Ascending aorta (tissue), 2 donors: Measurements from ENCODE around the gene OSMR. TPM values are rescaled to one million over a fixed set of nuclear protein-coding genes. Genes with fewer than 3 reads are reported as not detected.
A peak's percentile ranks its signal among the peaks of the same experiment; 100 is the strongest.

Experiments used
- DNase-seq, 2 donors: peaks; one replicate each; pipeline ENCODE4 v3.0.0-alpha.2; 2019; ENCODE audit warnings: low spot score in 2 of 2
- H3K27ac ChIP-seq, 2 donors: fragments of 200-600 bp; sonication (generic); one replicate each; pipeline ENCODE4 v1.5.1; 2016 to 2017; ENCODE audit warnings: mild to moderate bottlenecking in 1 of 2
- H3K27me3 ChIP-seq: fragments of 200-600 bp; sonication (generic); one replicate; pipeline ENCODE4 v1.5.1; 2017
- H3K36me3 ChIP-seq, 2 donors: fragments of 200-600 bp; sonication (generic); one replicate each; pipeline ENCODE4 v1.5.1; 2016
- H3K4me1 ChIP-seq, 2 donors: fragments of 200-600 bp; sonication (generic); one replicate each; pipeline ENCODE4 v1.5.1; 2016 to 2017; ENCODE audit warnings: mild to moderate bottlenecking in 1 of 2
- H3K4me3 ChIP-seq, 2 donors: fragments of 200-600 bp; sonication (generic); one replicate each; pipeline ENCODE4 v1.5.1; 2016 to 2017; ENCODE audit warnings: mild to moderate bottlenecking in 1 of 2
- H3K9me3 ChIP-seq, 2 donors: fragments of 200-600 bp; sonication (generic); one replicate each; pipeline ENCODE4 v1.5.1; 2016
- intact Hi-C: fragments of 100-400 bp; cut with DNase I; formaldehyde crosslinking; loops from one replicate; pipeline ENCODE4 v1.15.1; 2023
- total RNA-seq: library from RNA; depleted of rRNA; stranded (reverse); fragments of >200 nt; gene quantifications from one replicate; pipeline ENCODE4 v1.1.0, GENCODE V29; 2016
- TF ChIP-seq, protein P1 (sequence below), 3 experiments: fragments of 200-600 bp in 2 of 3; fragments of 450-650 bp in 1 of 3; sonication (generic) in 2 of 3; IDR thresholded peaks; one replicate each; pipeline ENCODE4 v1.5.1; 2016 to 2019; ENCODE audit warnings: antibody characterized with exemption in 3 of 3, mild to moderate bottlenecking in 1 of 3, moderate library complexity in 1 of 3

Gene OSMR
- total RNA-seq, 1 donor from 2014 or later: 52.4 TPM

DNA sequence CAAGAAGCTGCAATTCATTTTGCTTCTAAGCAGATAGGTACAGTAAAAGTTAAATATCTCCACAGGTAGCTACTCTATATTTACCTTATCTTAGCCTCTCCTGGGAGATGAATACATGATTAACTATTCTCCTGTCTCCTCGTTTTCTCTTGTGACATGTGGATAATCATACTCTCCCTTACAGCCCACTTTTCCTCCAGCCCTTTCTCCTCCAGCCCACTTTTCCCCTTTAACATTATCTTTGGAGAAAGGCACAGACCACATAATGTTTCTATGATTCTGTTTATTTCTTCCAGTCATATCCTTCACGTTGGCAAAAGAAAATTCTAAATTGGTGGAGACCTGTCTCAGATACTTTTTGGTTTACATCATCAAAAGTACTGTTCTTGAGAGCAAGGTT, 84.0 kb downstream of the OSMR start:
- TF ChIP-seq, protein P1, sequence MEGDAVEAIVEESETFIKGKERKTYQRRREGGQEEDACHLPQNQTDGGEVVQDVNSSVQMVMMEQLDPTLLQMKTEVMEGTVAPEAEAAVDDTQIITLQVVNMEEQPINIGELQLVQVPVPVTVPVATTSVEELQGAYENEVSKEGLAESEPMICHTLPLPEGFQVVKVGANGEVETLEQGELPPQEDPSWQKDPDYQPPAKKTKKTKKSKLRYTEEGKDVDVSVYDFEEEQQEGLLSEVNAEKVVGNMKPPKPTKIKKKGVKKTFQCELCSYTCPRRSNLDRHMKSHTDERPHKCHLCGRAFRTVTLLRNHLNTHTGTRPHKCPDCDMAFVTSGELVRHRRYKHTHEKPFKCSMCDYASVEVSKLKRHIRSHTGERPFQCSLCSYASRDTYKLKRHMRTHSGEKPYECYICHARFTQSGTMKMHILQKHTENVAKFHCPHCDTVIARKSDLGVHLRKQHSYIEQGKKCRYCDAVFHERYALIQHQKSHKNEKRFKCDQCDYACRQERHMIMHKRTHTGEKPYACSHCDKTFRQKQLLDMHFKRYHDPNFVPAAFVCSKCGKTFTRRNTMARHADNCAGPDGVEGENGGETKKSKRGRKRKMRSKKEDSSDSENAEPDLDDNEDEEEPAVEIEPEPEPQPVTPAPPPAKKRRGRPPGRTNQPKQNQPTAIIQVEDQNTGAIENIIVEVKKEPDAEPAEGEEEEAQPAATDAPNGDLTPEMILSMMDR (IDR thresholded peaks at IDR 0.05): no peak
- H3K27me3 ChIP-seq: no peaks in the 10 kb centered on the region

DNA sequence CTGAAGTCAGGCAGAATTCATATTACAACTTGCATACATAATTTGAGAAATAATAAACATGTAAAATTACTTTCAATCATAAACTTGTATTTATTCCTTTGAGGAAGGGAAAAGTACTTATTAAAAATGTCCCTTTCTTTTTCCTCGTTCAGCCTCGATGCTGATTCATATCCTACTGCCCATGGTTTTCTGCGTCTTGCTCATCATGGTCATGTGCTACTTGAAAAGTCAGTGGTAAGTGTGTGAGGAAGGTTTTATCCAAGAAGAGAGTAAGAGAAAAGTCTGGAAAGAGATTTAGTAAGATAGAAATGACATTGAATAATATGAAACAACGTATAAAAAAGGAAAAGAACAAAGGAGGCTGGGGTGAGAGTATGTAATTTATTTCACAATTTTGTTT, 85.9 kb downstream of the OSMR start:
- H3K27ac ChIP-seq: no peak overlapping the region
- no peak for DNase-seq
- intact Hi-C loops: no loop called here
- H3K4me3 ChIP-seq: no peak overlapping the region
- TF ChIP-seq, protein P1 (IDR thresholded peaks at IDR 0.05): no peak
- no peaks in the 10 kb centered on the region for H3K27me3 ChIP-seq
- H3K4me1 ChIP-seq: no peaks in the 10 kb centered on the region
- peaks cover 44 to 65% of the 10 kb centered on the region in 2 donors for H3K36me3 ChIP-seq
- H3K9me3 ChIP-seq: no peaks in the 10 kb centered on the region

More for the DNA sequence above, 84.0 kb downstream of the OSMR start:
- intact Hi-C loops: no loop called here
- no peaks in the 10 kb centered on the region for H3K9me3 ChIP-seq
- H3K4me1 ChIP-seq: peaks cover 0 to under 1% of the 10 kb centered on the region in 2 donors
- H3K36me3 ChIP-seq: peaks cover 43 to 62% of the 10 kb centered on the region in 2 donors
- no peak overlapping the region for H3K4me3 ChIP-seq
- DNase-seq: no peak
- H3K27ac ChIP-seq: peak overlapping the region in 1 of 2 donors; percentile 2

DNA sequence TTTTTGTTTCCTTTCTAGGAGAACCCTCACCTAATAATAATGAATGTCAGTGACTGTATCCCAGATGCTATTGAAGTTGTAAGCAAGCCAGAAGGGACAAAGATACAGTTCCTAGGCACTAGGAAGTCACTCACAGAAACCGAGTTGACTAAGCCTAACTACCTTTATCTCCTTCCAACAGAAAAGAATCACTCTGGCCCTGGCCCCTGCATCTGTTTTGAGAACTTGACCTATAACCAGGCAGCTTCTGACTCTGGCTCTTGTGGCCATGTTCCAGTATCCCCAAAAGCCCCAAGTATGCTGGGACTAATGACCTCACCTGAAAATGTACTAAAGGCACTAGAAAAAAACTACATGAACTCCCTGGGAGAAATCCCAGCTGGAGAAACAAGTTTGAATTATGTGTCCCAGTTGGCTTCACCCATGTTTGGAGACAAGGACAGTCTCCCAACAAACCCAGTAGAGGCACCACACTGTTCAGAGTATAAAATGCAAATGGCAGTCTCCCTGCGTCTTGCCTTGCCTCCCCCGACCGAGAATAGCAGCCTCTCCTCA, 87.1 kb downstream of the OSMR start:
- Histone ChIP-seq H3K27ac (no peak overlapping the region), H3K4me1 (no peaks in the 10 kb centered on the region), H3K36me3 (peaks cover 37 to 59% of the 10 kb centered on the region in 2 donors)

DNA sequence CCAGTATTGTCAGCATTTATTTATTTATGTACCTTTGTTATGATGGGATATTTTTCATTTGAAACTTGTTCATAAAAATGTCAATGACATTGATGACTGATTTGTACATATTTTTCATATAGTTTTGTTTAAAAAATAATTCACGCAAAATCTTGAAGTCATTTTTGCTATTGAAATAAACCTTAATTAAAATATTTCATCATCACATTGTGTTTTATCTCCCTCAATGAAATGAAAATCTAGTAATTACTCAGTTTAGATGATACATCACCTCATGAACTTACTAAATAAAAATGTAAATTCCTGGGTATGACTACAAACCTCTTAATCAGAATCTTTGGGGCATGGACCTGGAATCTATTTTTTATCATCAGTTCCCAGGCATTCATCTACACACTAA, 89.6 kb downstream of the OSMR start:
- Histone ChIP-seq H3K36me3 (peaks cover 27 to 53% of the 10 kb centered on the region in 2 donors), H3K27ac (no peak overlapping the region), H3K4me3 (no peak overlapping the region), H3K9me3 (no peaks in the 10 kb centered on the region), H3K27me3 (no peaks in the 10 kb centered on the region), H3K4me1 (no peaks in the 10 kb centered on the region)
- intact Hi-C loops: no loop called here
- DNase-seq: no peak
- TF ChIP-seq, protein P1 (IDR thresholded peaks at IDR 0.05): no peak

More for the DNA sequence above, 87.1 kb downstream of the OSMR start:
- Histone ChIP-seq H3K27me3 (no peaks in the 10 kb centered on the region), H3K9me3 (no peaks in the 10 kb centered on the region), H3K4me3 (no peak overlapping the region)
- TF ChIP-seq, protein P1 (IDR thresholded peaks at IDR 0.05): no peak
- intact Hi-C loops: no loop called here
- no peak for DNase-seq

DNA sequence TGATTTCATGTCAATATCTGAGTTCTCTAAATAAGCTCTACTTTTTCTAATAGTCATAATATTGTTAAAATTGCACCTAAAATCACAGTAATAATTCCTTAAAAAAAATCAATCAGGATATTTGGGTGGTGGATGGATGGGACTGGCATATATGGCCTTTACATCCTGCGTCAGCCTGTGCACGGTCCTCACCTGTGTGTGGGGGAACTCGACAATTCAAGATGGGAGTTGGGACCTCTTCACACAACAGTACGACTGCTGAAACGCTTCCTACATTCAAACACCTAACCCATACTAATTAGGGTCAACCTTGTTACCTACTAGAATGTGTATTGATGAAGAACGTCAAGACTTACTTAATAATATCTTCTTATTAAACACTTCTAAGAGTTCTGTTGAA, 90.5 kb downstream of the OSMR start:
- no peak for DNase-seq
- Histone ChIP-seq H3K9me3 (no peaks in the 10 kb centered on the region), H3K4me3 (no peak overlapping the region), H3K4me1 (no peaks in the 10 kb centered on the region), H3K27ac (no peak overlapping the region), H3K36me3 (peaks cover 31 to 52% of the 10 kb centered on the region in 2 donors), H3K27me3 (no peaks in the 10 kb centered on the region)
- intact Hi-C loops: no loop called here
- TF ChIP-seq, protein P1 (IDR thresholded peaks at IDR 0.05): no peak

DNA sequence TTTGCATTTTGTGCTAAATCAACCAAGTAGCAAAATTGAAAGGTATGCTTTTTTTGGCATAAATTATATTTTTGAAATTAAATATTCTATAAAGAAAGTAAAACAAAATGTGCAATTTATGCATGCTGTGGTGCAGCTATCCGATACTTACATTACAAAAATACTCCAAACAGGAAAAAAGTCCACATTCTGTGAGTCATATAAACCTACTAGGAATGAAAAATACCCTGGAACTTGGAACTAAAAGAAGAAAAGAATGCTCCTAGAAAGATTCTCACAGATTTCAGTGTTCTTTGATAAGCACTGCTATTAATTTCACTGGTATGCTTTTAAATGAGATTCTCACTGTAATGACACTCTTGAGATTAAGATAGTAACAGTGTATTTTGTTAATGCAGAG, 92.6 kb downstream of the OSMR start:
- no peak overlapping the region for H3K4me3 ChIP-seq
- no peaks in the 10 kb centered on the region for H3K9me3 ChIP-seq
- intact Hi-C loops: no loop called here
- DNase-seq: no peak
- no peaks in the 10 kb centered on the region for H3K27me3 ChIP-seq
- H3K27ac ChIP-seq: no peak overlapping the region
- no peaks in the 10 kb centered on the region for H3K4me1 ChIP-seq
- TF ChIP-seq, protein P1 (IDR thresholded peaks at IDR 0.05): no peak
- peaks cover 38 to 62% of the 10 kb centered on the region in 2 donors for H3K36me3 ChIP-seq
